Neural crest cell (in vitro differentiated cells): ENCODE results near the gene NEK10. TPM values are rescaled to one million over a fixed set of nuclear protein-coding genes. Genes with fewer than 3 reads are reported as not detected.

Experiments
- DNase-seq: peaks from one replicate; pipeline ENCODE4 v3.0.0; 2021; ENCODE audit warnings: low read depth, mixed read lengths, low spot score
- H3K27ac Mint-ChIP-seq: one replicate; pipeline ENCODE4 v1.8.0; 2021; ENCODE audit warnings: mild to moderate bottlenecking, mixed read lengths; ENCODE audit not compliant: unreplicated experiment
- H3K27me3 Mint-ChIP-seq: 2 replicates; pipeline ENCODE4 v1.8.0; 2021; ENCODE audit warnings: low read depth, mild to moderate bottlenecking, mixed read lengths
- H3K36me3 Mint-ChIP-seq: 2 replicates; pipeline ENCODE4 v1.8.0; 2021; ENCODE audit warnings: low read depth, mild to moderate bottlenecking, mixed read lengths
- H3K4me1 Mint-ChIP-seq: 2 replicates; pipeline ENCODE4 v1.8.0; 2021; ENCODE audit warnings: mixed read lengths
- H3K4me3 Mint-ChIP-seq: one replicate; pipeline ENCODE4 v1.8.0; 2021; ENCODE audit warnings: mild to moderate bottlenecking, mixed read lengths
- H3K9me3 Mint-ChIP-seq: 2 replicates; pipeline ENCODE4 v1.8.0; 2021; ENCODE audit warnings: mixed read lengths
- CTCF ChIP-seq: fragments of 200-600 bp; sonication (generic); conservative IDR thresholded peaks from 2 replicates; pipeline ENCODE4 v1.5.0; 2021; ENCODE audit warnings: antibody characterized with exemption, mild to moderate bottlenecking
- total RNA-seq: library from RNA; stranded (reverse); gene quantifications from 2 replicates; pipeline ENCODE4 v1.2.1, GENCODE V29; 2021

The NEK10 gene
- total RNA-seq, 1 donor from 2014 or later: 2.7 TPM

- no peak for TF ChIP-seq CTCF
- H3K36me3 Mint-ChIP-seq: no peaks in the 10 kb centered on the region
- H3K9me3 Mint-ChIP-seq: no peaks in the 10 kb centered on the region
These were observed 202.3 kb downstream of the NEK10 start for GRCh38 chr3:27166888-27167287.

GRCh38 chr3:27165321-27165721 lies 203.9 kb downstream of the NEK10 start:
- Mint-ChIP-seq H3K4me3 (no peak overlapping the region), H3K4me1 (no peaks in the 10 kb centered on the region), H3K36me3 (no peaks in the 10 kb centered on the region), H3K27ac (no peak overlapping the region), H3K27me3 (no peaks in the 10 kb centered on the region), H3K9me3 (no peaks in the 10 kb centered on the region)
- no peak for DNase-seq
- no peak for TF ChIP-seq CTCF

More at GRCh38 chr3:27166888-27167287, 202.3 kb downstream of the NEK10 start:
- H3K27me3 Mint-ChIP-seq: no peaks in the 10 kb centered on the region
- H3K4me3 Mint-ChIP-seq: no peak overlapping the region
- H3K27ac Mint-ChIP-seq: no peak overlapping the region
- H3K4me1 Mint-ChIP-seq: no peaks in the 10 kb centered on the region
- no peak for DNase-seq

- no peaks in the 10 kb centered on the region for H3K27me3 Mint-ChIP-seq
- H3K9me3 Mint-ChIP-seq: peaks cover 9% of the 10 kb centered on the region
These were observed 208.3 kb downstream of the NEK10 start for GRCh38 chr3:27160779-27161287.

GRCh38 chr3:27160146-27160545 lies 209.0 kb downstream of the NEK10 start:
- no peak overlapping the region for H3K4me3 Mint-ChIP-seq
- H3K4me1 Mint-ChIP-seq: no peaks in the 10 kb centered on the region
- peaks cover 11% of the 10 kb centered on the region for H3K9me3 Mint-ChIP-seq
- TF ChIP-seq CTCF: no peak
- no peak overlapping the region for H3K27ac Mint-ChIP-seq
- no peaks in the 10 kb centered on the region for H3K36me3 Mint-ChIP-seq
- no peaks in the 10 kb centered on the region for H3K27me3 Mint-ChIP-seq
- DNase-seq: no peak

More at GRCh38 chr3:27160779-27161287, 208.3 kb downstream of the NEK10 start:
- no peak for DNase-seq
- no peaks in the 10 kb centered on the region for H3K36me3 Mint-ChIP-seq
- H3K27ac Mint-ChIP-seq: no peak overlapping the region
- no peak overlapping the region for H3K4me3 Mint-ChIP-seq
- H3K4me1 Mint-ChIP-seq: no peaks in the 10 kb centered on the region
- no peak for TF ChIP-seq CTCF

GRCh38 chr3:27147215-27147614 lies 222.0 kb downstream of the NEK10 start:
- Mint-ChIP-seq H3K36me3 (peaks cover 3% of the 10 kb centered on the region), H3K4me3 (no peak overlapping the region), H3K27ac (peak overlapping the region; percentile 76), H3K4me1 (peaks cover 14% of the 10 kb centered on the region), H3K27me3 (no peaks in the 10 kb centered on the region), H3K9me3 (peaks cover 2% of the 10 kb centered on the region)
- no peak for DNase-seq
- TF ChIP-seq CTCF: no peak
